Gastroesophageal sphincter (tissue), 4 donors: ENCODE results near the gene INPP4B. TPM values are rescaled to one million over a fixed set of nuclear protein-coding genes. Genes with fewer than 3 reads are reported as not detected.

ENCODE experiments used
- ATAC-seq: fragments of 150-250 bp; one replicate; pipeline ENCODE4 v1.9.1; 2016; ENCODE audit warnings: mild to moderate bottlenecking, moderate library complexity
- H3K27ac ChIP-seq, 4 donors: fragments of 200-600 bp; sonication (generic) in 3 of 4; 1 replicate in 3 of 4; 2 replicates in 1 of 4; pipeline ENCODE4 v1.5.1; 2016 to 2019
- H3K27me3 ChIP-seq: fragments of 200-600 bp; sonication (generic); one replicate; pipeline ENCODE4 v1.5.1; 2019
- H3K36me3 ChIP-seq, 2 donors: fragments of 200-600 bp; sonication (generic); one replicate each; pipeline ENCODE4 v1.5.1; 2019; ENCODE audit warnings: control low read depth in 1 of 2
- H3K4me1 ChIP-seq, 3 donors: fragments of 200-600 bp; sonication (generic); 1 replicate in 2 of 3; 2 replicates in 1 of 3; pipeline ENCODE4 v1.5.1; 2016 to 2019; ENCODE audit warnings: control low read depth in 2 of 3
- H3K4me3 ChIP-seq, 2 donors: fragments of 200-600 bp; sonication (generic); one replicate each; pipeline ENCODE4 v1.5.1; 2019; ENCODE audit warnings: mild to moderate bottlenecking in 1 of 2, moderate library complexity in 1 of 2
- H3K9me3 ChIP-seq, 3 donors: fragments of 200-600 bp; sonication (generic); one replicate each; pipeline ENCODE4 v1.5.1; 2017 to 2019; ENCODE audit warnings: control low read depth in 2 of 3
- EP300 ChIP-seq: sonication (generic); formaldehyde crosslinking; IDR thresholded peaks from one replicate; pipeline ENCODE4 v1.6.1; 2017; ENCODE audit warnings: antibody characterized with exemption, mild to moderate bottlenecking
- POLR2A ChIP-seq, 2 donors: fragments of 450-650 bp; IDR thresholded peaks; one replicate each; pipeline ENCODE4 v1.6.1; 2017; ENCODE audit warnings: antibody characterized with exemption in 2 of 2, mild to moderate bottlenecking in 2 of 2, moderate library complexity in 1 of 2
- POLR2AphosphoS5 ChIP-seq: sonication (generic); formaldehyde crosslinking; IDR thresholded peaks from one replicate; pipeline ENCODE4 v1.6.1; 2017; ENCODE audit warnings: antibody characterized with exemption
- WGBS, 2 donors: methylation state at CpG; one replicate each; pipeline ENCODE4 v1.1.5; 2018; ENCODE audit warnings: low coverage in 1 of 2; 5-methylcytosine and 5-hydroxymethylcytosine counted together
- total RNA-seq, 4 donors: library from RNA; depleted of rRNA; stranded (reverse); fragments of >200 nt; gene quantifications; one replicate each; pipeline ENCODE4 v1.1.0, GENCODE V29; 2016
- TF ChIP-seq, protein P1 (sequence below), 4 experiments: fragments of 200-600 bp in 2 of 4; fragments of 450-650 bp in 2 of 4; sonication (generic) in 1 of 4; IDR thresholded peaks; one replicate each; pipeline ENCODE4 v1.5.1; 2017 to 2019; ENCODE audit warnings: antibody characterized with exemption in 4 of 4, mild to moderate bottlenecking in 2 of 4, moderate library complexity in 2 of 4

INPP4B gene
- total RNA-seq, 4 donors from 2014 or later, result 17.6 to 63.8 (median 31.3) TPM

DNA sequence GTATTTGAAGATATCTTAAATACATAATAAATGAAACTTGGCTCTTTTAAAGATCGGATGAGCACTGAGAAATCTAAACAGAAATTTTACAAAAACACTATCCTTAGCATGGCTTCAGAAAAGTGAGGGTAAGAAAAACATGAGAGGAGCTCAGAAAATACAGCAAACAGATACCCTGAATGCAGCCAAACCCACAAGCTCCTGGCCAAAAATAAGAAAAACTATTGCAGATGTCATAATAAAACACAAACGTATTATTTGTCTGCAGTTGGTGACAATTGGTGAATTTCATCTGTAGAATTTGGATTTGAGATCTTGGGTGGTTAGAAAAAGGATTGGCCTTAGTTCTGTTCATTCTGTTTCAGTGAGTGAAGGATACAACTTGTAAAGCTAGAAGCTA lies 603.9 kb downstream of the INPP4B start:
- peaks cover 0 to 3% (median 0%) of the 10 kb centered on the region in 3 donors for H3K9me3 ChIP-seq
- H3K36me3 ChIP-seq, result no peaks in the 10 kb centered on the region
- 25 to 44% methylated on average over 1 to 2 of the region's 2 CpGs for WGBS, 2 donors
- H3K27ac ChIP-seq, result no peak overlapping the region
- TF ChIP-seq, protein P1, sequence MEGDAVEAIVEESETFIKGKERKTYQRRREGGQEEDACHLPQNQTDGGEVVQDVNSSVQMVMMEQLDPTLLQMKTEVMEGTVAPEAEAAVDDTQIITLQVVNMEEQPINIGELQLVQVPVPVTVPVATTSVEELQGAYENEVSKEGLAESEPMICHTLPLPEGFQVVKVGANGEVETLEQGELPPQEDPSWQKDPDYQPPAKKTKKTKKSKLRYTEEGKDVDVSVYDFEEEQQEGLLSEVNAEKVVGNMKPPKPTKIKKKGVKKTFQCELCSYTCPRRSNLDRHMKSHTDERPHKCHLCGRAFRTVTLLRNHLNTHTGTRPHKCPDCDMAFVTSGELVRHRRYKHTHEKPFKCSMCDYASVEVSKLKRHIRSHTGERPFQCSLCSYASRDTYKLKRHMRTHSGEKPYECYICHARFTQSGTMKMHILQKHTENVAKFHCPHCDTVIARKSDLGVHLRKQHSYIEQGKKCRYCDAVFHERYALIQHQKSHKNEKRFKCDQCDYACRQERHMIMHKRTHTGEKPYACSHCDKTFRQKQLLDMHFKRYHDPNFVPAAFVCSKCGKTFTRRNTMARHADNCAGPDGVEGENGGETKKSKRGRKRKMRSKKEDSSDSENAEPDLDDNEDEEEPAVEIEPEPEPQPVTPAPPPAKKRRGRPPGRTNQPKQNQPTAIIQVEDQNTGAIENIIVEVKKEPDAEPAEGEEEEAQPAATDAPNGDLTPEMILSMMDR (IDR thresholded peaks at IDR 0.05), result no peak
- no peak for TF ChIP-seq EP300
- no peak for TF ChIP-seq POLR2A (IDR thresholded peaks at IDR 0.05)
- no peak for TF ChIP-seq POLR2AphosphoS5
- ATAC-seq, result no peak
- H3K27me3 ChIP-seq, result no peaks in the 10 kb centered on the region
- no peaks in the 10 kb centered on the region for H3K4me1 ChIP-seq
- no peak overlapping the region for H3K4me3 ChIP-seq

DNA sequence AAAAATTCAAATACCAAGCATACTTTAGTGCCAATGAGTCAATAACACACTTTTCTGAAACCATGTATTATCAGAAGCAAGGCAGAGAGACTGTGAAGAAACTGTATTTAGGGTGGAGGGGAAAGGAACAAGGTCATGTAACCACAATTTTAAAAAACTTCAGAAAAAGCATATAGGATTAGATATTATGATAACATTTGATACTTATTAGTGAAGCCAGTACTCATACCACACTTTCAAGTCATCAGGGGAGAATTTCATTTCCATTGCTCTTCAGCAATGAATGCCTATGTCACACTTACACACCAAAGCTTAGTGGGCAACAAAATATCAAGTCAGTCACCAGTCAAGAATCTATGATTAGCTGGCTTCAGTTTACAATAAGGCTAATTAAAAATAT lies 607.5 kb downstream of the INPP4B start:
- ATAC-seq, result no peak

DNA sequence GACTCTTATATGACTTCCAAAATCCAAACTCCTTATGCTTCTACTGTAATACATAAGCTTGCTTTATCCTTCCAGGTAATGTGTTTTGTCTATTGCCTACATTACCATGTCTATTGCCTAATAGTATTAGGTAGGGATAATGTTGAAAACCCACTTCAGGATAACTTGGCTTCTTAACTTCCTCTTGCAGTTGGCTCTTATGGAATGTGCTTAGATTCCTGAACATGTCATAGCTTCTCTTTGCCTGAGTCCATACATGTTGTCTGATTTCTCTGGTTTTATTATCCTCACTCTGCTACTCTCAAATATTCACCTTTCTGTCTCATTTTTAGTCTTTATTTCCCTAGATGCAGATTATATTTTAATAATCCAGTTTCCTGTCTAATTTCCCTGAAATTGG lies 609.8 kb downstream of the INPP4B start:
- Histone ChIP-seq H3K27ac (no peak overlapping the region), H3K4me1 (no peaks in the 10 kb centered on the region), H3K27me3 (no peaks in the 10 kb centered on the region), H3K9me3 (no peaks in the 10 kb centered on the region), H3K4me3 (no peak overlapping the region), H3K36me3 (no peaks in the 10 kb centered on the region)
- ATAC-seq, result no peak
- no peak for TF ChIP-seq EP300
- TF ChIP-seq POLR2A (IDR thresholded peaks at IDR 0.05), result no peak
- TF ChIP-seq POLR2AphosphoS5, result no peak
- TF ChIP-seq, protein P1 (IDR thresholded peaks at IDR 0.05), result no peak

More for the DNA sequence above, 607.5 kb downstream of the INPP4B start:
- Histone ChIP-seq H3K9me3 (no peaks in the 10 kb centered on the region), H3K27me3 (no peaks in the 10 kb centered on the region), H3K27ac (no peak overlapping the region), H3K4me3 (no peak overlapping the region), H3K36me3 (no peaks in the 10 kb centered on the region), H3K4me1 (no peaks in the 10 kb centered on the region)
- TF ChIP-seq EP300 (no peak), POLR2AphosphoS5 (no peak), POLR2A (IDR thresholded peaks at IDR 0.05) (no peak)
- TF ChIP-seq, protein P1 (IDR thresholded peaks at IDR 0.05), result no peak

DNA sequence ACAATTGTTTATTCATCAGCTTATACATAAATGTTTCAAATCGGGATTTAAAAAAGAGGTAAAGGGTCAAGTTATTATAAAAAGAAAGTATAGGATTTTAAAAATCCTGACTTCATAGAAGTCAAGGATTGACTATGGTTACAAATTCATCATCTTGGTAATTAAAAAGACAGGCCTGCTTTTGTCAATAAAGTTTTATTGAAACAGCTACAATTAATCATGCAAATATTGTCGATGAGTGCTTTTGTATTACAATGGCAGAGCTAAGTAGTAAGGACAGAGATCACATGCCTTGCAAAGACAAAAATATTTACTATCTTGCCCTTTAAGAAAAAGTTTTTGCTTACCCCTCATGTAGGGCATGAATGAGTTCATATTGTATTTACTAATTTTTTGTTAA lies 614.3 kb downstream of the INPP4B start:
- Histone ChIP-seq H3K36me3 (no peaks in the 10 kb centered on the region), H3K4me1 (no peaks in the 10 kb centered on the region), H3K4me3 (no peak overlapping the region), H3K27me3 (no peaks in the 10 kb centered on the region), H3K9me3 (no peaks in the 10 kb centered on the region), H3K27ac (no peak overlapping the region)
- WGBS, 2 donors, result 94 to 97% methylated on average over 2 of the region's 2 CpGs
- TF ChIP-seq POLR2A (IDR thresholded peaks at IDR 0.05), result no peak
- TF ChIP-seq POLR2AphosphoS5, result no peak
- no peak for TF ChIP-seq EP300
- TF ChIP-seq, protein P1 (IDR thresholded peaks at IDR 0.05), result no peak
- ATAC-seq, result no peak

DNA sequence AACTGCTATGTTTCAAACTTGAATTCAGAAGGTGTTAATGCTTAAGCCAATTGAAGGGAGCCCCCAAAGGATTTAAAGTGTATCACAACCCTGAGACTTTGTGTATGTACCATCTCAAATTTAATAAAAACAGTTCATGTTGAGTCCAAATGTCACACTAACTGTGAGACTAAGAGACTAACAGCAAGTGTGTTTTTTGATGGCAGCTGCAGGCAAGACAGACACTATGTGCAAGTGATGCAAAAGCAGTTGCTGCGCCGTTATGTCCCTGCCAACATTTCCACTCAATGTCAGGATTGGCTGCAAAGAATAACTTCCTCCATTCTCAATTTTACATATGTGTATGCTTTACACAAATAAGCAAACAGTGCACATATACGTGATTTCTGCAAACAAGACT lies 615.1 kb downstream of the INPP4B start:
- H3K9me3 ChIP-seq, result no peaks in the 10 kb centered on the region
- H3K4me3 ChIP-seq, result no peak overlapping the region
- no peaks in the 10 kb centered on the region for H3K4me1 ChIP-seq
- 67 to 87% methylated on average over 3 of the region's 3 CpGs for WGBS, 2 donors
- no peaks in the 10 kb centered on the region for H3K36me3 ChIP-seq
- TF ChIP-seq EP300, result no peak
- TF ChIP-seq, protein P1 (IDR thresholded peaks at IDR 0.05), result no peak
- no peak for TF ChIP-seq POLR2AphosphoS5
- no peak for TF ChIP-seq POLR2A (IDR thresholded peaks at IDR 0.05)
- H3K27ac ChIP-seq, result no peak overlapping the region
- no peak for ATAC-seq
- no peaks in the 10 kb centered on the region for H3K27me3 ChIP-seq
